OCI-LY7 (cell line): ENCODE results near the gene RPL29.

ENCODE experiments used
- EZH2phosphoT487 ChIP-seq: fragments of 200-600 bp; sonication (generic); IDR thresholded peaks from 2 replicates; pipeline ENCODE4 v1.6.1; 2018; ENCODE audit warnings: low read depth, borderline replicate concordance, mild to moderate bottlenecking, mixed run types, antibody characterized with exemption, low read length, moderate library complexity, mixed read lengths
- TF ChIP-seq, protein P1 (sequence below): fragments of 200-600 bp; sonication (generic); conservative IDR thresholded peaks from 2 replicates; pipeline ENCODE4 v1.5.1; 2014; ENCODE audit warnings: mild to moderate bottlenecking, antibody characterized with exemption, low read length, moderate library complexity, mixed read lengths

DNA sequence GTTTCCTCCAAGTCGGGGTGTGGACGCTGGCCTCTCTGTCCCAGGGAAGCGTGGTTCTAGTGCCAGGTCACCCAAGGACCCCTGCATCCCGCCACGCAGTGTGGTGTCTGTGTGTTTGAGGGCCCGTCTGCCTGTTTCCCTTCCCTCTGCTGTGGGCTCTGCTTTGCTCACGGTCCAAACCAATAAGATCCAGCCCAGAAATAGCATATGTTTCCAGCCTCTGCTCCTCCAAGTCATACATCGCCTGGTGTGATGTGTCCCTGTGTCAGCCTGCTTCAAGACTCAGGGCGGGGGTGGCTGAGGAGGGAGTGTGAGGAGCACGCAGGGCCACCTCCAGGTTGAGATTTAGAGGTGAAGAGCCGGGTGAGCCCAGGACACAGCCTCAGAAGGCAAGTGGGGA, 21.9 kb upstream of the RPL29 start:
- TF ChIP-seq, protein P1, sequence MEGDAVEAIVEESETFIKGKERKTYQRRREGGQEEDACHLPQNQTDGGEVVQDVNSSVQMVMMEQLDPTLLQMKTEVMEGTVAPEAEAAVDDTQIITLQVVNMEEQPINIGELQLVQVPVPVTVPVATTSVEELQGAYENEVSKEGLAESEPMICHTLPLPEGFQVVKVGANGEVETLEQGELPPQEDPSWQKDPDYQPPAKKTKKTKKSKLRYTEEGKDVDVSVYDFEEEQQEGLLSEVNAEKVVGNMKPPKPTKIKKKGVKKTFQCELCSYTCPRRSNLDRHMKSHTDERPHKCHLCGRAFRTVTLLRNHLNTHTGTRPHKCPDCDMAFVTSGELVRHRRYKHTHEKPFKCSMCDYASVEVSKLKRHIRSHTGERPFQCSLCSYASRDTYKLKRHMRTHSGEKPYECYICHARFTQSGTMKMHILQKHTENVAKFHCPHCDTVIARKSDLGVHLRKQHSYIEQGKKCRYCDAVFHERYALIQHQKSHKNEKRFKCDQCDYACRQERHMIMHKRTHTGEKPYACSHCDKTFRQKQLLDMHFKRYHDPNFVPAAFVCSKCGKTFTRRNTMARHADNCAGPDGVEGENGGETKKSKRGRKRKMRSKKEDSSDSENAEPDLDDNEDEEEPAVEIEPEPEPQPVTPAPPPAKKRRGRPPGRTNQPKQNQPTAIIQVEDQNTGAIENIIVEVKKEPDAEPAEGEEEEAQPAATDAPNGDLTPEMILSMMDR: no peak
- TF ChIP-seq EZH2phosphoT487: no peak
